Naive thymus-derived CD4-positive, alpha-beta T cell (primary cell): ENCODE results near the gene RAD51C. TPM values are rescaled to one million over a fixed set of nuclear protein-coding genes. Genes with fewer than 3 reads are reported as not detected.

Experiments
- ATAC-seq: fragments of 150-1000 bp; cut with Tn5 transposase; 2 replicates; pipeline ENCODE4 v1.10.0; 2021; ENCODE audit warnings: mild to moderate bottlenecking, moderate library complexity
- CTCF ChIA-PET: fragments of 350-600 bp; sonication (Branson Sonifier 250); formaldehyde crosslinking; loops from one replicate; lab custom pipeline; 2021; ENCODE audit warnings: antibody characterized with exemption; lab: Charles Lee
- POLR2A ChIA-PET: fragments of 350-600 bp; sonication (Branson Sonifier 250); formaldehyde crosslinking; loops from one replicate; lab custom pipeline; 2021; ENCODE audit warnings: antibody characterized with exemption, inconsistent platforms; lab: Charles Lee
- DNase-seq, 9 donors: peaks; one replicate each; pipeline versions ENCODE4 v3.0.0 to v3.0.0-alpha.2; 2020 to 2022; ENCODE audit warnings: mixed read lengths in 1 of 9
- H3K27ac ChIP-seq: one replicate; pipeline ENCODE4 v1.7.0; 2013; ENCODE audit warnings: mild to moderate bottlenecking, low read depth, low read length, moderate library complexity
- H3K27me3 ChIP-seq, 2 donors: one replicate each; pipeline ENCODE4 v1.7.0; 2013; ENCODE audit warnings: low read length in 2 of 2, mild to moderate bottlenecking in 2 of 2, moderate library complexity in 2 of 2; ENCODE audit not compliant: control insufficient read depth in 2 of 2, insufficient read depth in 2 of 2
- H3K36me3 ChIP-seq, 3 experiments: 1 replicate in 2 of 3; 2 replicates in 1 of 3; pipeline ENCODE4 v1.7.0; 2013; ENCODE audit warnings: low read length in 3 of 3, mild to moderate bottlenecking in 3 of 3, moderate library complexity in 1 of 3; ENCODE audit not compliant: insufficient read depth in 3 of 3, control insufficient read depth in 2 of 3
- H3K4me1 ChIP-seq, 2 donors: one replicate each; pipeline ENCODE4 v1.7.0; 2013; ENCODE audit warnings: low read length in 2 of 2, mild to moderate bottlenecking in 2 of 2, moderate library complexity in 1 of 2; ENCODE audit not compliant: control insufficient read depth in 2 of 2, insufficient read depth in 2 of 2
- H3K4me3 ChIP-seq: 2 replicates; pipeline ENCODE4 v1.7.0; 2013; ENCODE audit warnings: mild to moderate bottlenecking, low read length
- H3K9me3 ChIP-seq, 3 experiments: 1 replicate in 2 of 3; 2 replicates in 1 of 3; pipeline ENCODE4 v1.7.0; 2013; ENCODE audit warnings: low read length in 3 of 3; ENCODE audit not compliant: control insufficient read depth in 2 of 3
- H3K27ac Mint-ChIP-seq, 9 donors: one replicate each; pipeline ENCODE4 v1.8.0; 2020 to 2022; ENCODE audit warnings: mixed read lengths in 9 of 9, mild to moderate bottlenecking in 8 of 9, moderate library complexity in 5 of 9, inconsistent platforms in 2 of 9
- H3K27me3 Mint-ChIP-seq, 5 donors: one replicate each; pipeline ENCODE4 v1.8.0; 2021 to 2022; ENCODE audit warnings: mixed read lengths in 5 of 5, mild to moderate bottlenecking in 1 of 5
- H3K36me3 Mint-ChIP-seq, 5 donors: one replicate each; pipeline ENCODE4 v1.8.0; 2020 to 2022; ENCODE audit warnings: mixed read lengths in 5 of 5, mild to moderate bottlenecking in 3 of 5, inconsistent platforms in 1 of 5
- H3K4me1 Mint-ChIP-seq, 7 donors: one replicate each; pipeline ENCODE4 v1.8.0; 2020 to 2022; ENCODE audit warnings: mixed read lengths in 7 of 7, mild to moderate bottlenecking in 3 of 7, inconsistent platforms in 1 of 7
- H3K4me3 Mint-ChIP-seq, 10 donors: one replicate each; pipeline ENCODE4 v1.8.0; 2020 to 2022; ENCODE audit warnings: mild to moderate bottlenecking in 10 of 10, mixed read lengths in 10 of 10, moderate library complexity in 6 of 10, inconsistent platforms in 2 of 10
- H3K9me3 Mint-ChIP-seq, 11 donors: one replicate each; pipeline ENCODE4 v1.8.0; 2020 to 2022; ENCODE audit warnings: mixed read lengths in 11 of 11, mild to moderate bottlenecking in 4 of 11, inconsistent platforms in 1 of 11, moderate library complexity in 1 of 11
- intact Hi-C, 2 donors: fragments of 100-400 bp; cut with micrococcal nuclease; formaldehyde crosslinking; loops; one replicate each; pipeline ENCODE4 v1.15.1; 2023
- polyA plus RNA-seq, 2 donors: library from polyadenylated mRNA; unstranded; fragments of 300-500 nt; fragmentation: Illumina TruSeq; gene quantifications; one replicate each; pipeline ENCODE4 v1.2.3, GENCODE V29; 2021
- total RNA-seq, 6 experiments: library from RNA in 5 of 6; stranded (reverse) in 5 of 6; gene quantifications; 1 replicate in 5 of 6; 2 replicates in 1 of 6; pipeline ENCODE4 v1.2.3 and lab custom pipeline; 2021 to 2026

RAD51C gene
- total and polyA plus RNA-seq, 7 experiments from 2014 or later: 11.4 to 57.9 (median 27.9) TPM

DNA sequence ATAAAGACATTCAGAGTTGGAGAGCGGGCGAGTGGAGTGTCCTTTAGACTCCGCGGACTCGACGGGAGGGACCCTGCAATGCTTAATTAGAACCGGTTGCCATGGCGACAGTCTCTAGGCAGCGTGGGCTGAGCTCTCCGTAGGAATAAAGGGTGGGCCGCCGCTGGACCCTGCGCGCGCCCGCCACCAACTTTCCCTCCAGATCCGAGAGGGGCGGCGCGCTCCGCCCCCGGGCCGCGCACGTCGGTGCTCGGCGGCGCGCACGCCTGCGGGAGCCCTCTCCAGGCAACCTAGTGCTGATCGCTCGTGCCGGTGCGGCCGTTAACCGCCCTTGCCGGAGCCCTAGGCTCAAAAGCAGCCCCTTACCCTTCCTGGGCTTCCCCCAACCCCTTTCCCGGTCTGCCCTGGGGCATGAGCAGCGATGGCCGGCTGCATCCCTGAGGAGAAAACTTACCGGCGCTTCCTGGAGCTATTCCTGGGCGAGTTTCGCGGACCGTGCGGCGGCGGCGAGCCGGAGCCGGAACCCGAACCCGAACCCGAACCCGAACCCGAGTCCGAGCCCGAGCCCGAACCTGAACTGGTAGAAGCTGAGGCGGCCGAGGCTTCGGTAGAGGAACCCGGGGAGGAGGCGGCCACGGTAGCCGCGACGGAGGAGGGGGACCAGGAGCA lies 63.3 kb downstream of the RAD51C start, which contains the start of gene PPM1E:
PPM1E (plus strand) TSS at position 278 of the 669 bp plus-strand sequence.
- ATAC-seq (peak; percentile 80), DNase-seq (peak; percentile 10 to 52 (median 29))
- Mint-ChIP-seq H3K4me1 (peaks cover 8 to 17% (median 12%) of the 10 kb centered on the region in 7 donors), H3K27ac (no peak within 1 kb of the TSS), H3K36me3 (peaks cover 0 to 7% (median 3%) of the 10 kb centered on the region in 5 donors), H3K4me3 (peak within 1 kb of the TSS; percentile 79 to 95 (median 92)), H3K9me3 (peaks cover 0 to 4% (median 0%) of the 10 kb centered on the region in 11 donors), H3K27me3 (peaks cover 46 to 75% (median 61%) of the 10 kb centered on the region in 5 donors)
- Histone ChIP-seq H3K36me3 (no peaks in the 10 kb centered on the region), H3K4me3 (peak within 1 kb of the TSS; percentile 58), H3K27me3 (peaks cover 10 to 25% of the 10 kb centered on the region in 2 donors), H3K27ac (no peak within 1 kb of the TSS), H3K9me3 (no peaks in the 10 kb centered on the region), H3K4me1 (peaks cover 5 to 10% of the 10 kb centered on the region in 2 donors)
- ChIA-PET POLR2A (no interaction called here), CTCF (interaction anchor here (1.3 kb wide), 1 partner anchor 45 kb away, joined by 4 read pairs; no protein-coding TSS in a partner anchor)
- intact Hi-C loops: no loop called here

DNA sequence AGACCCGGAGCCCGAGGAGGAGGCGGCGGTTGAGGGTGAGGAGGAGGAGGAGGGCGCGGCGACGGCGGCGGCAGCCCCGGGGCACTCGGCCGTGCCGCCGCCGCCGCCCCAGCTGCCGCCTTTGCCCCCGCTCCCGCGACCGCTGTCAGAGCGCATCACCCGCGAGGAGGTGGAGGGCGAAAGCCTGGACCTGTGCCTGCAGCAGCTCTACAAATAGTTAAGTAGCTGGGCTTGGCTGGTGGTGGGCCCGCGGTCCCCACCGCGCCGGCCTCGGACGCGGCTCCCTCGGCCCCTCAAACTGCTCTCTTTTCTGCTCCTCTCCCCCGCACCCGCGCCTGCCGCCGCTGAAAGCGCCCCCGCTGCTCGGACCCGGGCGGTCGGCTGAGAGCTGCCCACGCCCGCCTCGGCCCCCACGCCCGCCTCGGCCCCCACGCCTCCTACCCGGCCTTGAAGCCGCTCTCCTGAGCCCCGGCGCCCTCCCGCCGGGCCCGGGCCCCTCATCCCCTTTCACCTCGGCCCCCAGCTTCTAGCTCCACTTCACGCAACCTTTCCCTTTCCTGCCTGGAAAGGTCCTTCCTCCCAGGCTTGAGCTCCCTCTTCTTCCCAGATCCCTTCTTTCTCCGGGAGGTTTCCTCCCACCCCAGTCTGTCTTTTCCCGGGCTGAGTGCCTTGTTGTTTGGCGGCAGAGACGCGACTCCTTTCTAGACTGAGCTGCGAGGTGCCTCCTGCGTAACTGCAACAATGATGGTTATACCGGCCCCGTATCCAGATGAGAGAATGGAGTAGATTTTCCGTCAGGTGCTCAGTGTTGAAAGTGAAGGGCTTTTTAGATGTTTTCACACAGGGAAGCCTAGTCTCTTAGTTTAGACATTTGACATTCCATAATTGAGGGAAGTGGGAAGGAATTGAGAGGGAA lies 64.1 kb downstream of the RAD51C start:
- intact Hi-C loops: no loop called here
- ATAC-seq (peak; percentile 16), DNase-seq (peak in 4 of 9 donors; percentile 3 to 23 (median 10))
- Histone ChIP-seq H3K4me3 (peak overlapping the region; percentile 58), H3K9me3 (no peaks in the 10 kb centered on the region), H3K27me3 (peaks cover 10 to 25% of the 10 kb centered on the region in 2 donors), H3K4me1 (peaks cover 5 to 10% of the 10 kb centered on the region in 2 donors), H3K27ac (no peak overlapping the region), H3K36me3 (no peaks in the 10 kb centered on the region)
- POLR2A ChIA-PET: no interaction called here
- CTCF ChIA-PET: interaction anchor here (0.7 to 1.3 kb wide), 2 partner anchors 27 to 46 kb away, joined by 3 to 4 read pairs; no protein-coding TSS in a partner anchor
- peaks cover 8 to 17% (median 12%) of the 10 kb centered on the region in 7 donors for H3K4me1 Mint-ChIP-seq
- no peak overlapping the region for H3K27ac Mint-ChIP-seq
- H3K9me3 Mint-ChIP-seq: peaks cover 0 to 4% (median 0%) of the 10 kb centered on the region in 11 donors
- peaks cover 0 to 7% (median 3%) of the 10 kb centered on the region in 5 donors for H3K36me3 Mint-ChIP-seq
- peaks cover 54 to 78% (median 66%) of the 10 kb centered on the region in 5 donors for H3K27me3 Mint-ChIP-seq
- H3K4me3 Mint-ChIP-seq: peak overlapping the region; percentile 79 to 95 (median 92)

DNA sequence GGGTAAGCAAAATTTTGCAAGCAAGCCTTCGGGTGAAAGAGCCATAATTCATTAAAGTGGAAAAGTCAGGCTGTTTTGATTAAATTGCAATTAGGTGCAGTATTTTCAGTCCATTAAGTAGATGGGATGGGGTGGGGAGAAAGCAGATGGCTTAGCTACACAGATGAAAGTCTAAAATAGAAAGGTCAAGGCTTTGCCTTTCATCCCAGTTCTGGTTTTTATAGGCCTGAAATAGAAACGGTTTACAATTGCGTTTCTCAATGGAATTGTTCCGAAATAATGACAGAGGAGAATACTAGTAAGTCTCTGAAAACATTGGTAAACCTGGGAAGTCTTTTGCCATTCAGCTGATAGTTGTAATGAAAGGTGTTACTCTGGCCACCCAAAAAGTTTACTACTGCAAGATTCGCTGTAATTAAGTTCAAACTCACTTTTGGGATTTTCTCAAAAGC lies 64.8 kb downstream of the RAD51C start:
- peaks cover 0 to 7% (median 3%) of the 10 kb centered on the region in 5 donors for H3K36me3 Mint-ChIP-seq
- H3K27ac Mint-ChIP-seq: no peak overlapping the region
- no peaks in the 10 kb centered on the region for H3K36me3 ChIP-seq
- peaks cover 12 to 25% of the 10 kb centered on the region in 2 donors for H3K27me3 ChIP-seq
- no peak overlapping the region for H3K4me3 ChIP-seq
- H3K4me1 Mint-ChIP-seq: peaks cover 8 to 17% (median 12%) of the 10 kb centered on the region in 7 donors
- H3K4me1 ChIP-seq: peaks cover 5 to 10% of the 10 kb centered on the region in 2 donors
- intact Hi-C loops: no loop called here
- peaks cover 0 to 4% (median 0%) of the 10 kb centered on the region in 11 donors for H3K9me3 Mint-ChIP-seq
- ChIA-PET CTCF (interaction anchor here (0.7 to 1.3 kb wide), 3 partner anchors 9 to 46 kb away, joined by 3 to 4 read pairs (median 3); no protein-coding TSS in a partner anchor), POLR2A (no interaction called here)
- ATAC-seq (no peak), DNase-seq (no peak)
- H3K4me3 Mint-ChIP-seq: peak overlapping the region; percentile 79 to 95 (median 92)
- no peak overlapping the region for H3K27ac ChIP-seq
- no peaks in the 10 kb centered on the region for H3K9me3 ChIP-seq
- peaks cover 60 to 78% (median 71%) of the 10 kb centered on the region in 5 donors for H3K27me3 Mint-ChIP-seq

DNA sequence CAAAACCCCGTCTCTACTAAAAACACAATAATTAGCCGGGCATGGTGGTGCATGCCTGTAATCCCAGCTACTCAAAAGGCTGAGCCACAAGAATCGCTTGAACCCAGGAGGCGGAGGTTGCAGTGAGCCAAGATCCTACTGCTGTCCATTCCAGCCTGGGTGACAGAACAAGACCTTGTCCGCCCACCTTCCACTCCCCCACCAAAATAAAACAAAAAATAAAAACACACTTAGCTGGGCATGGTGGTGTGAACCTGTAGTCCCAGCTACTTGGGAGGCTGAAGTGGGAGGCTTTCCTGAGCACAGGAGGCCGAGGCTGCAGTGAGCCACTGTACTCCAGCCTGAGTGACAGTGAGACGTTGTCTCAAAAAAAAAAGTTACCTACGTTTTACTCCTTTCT lies 66.5 kb downstream of the RAD51C start:
- DNase-seq (no peak), ATAC-seq (no peak)
- H3K27me3 Mint-ChIP-seq: peaks cover 58 to 72% (median 66%) of the 10 kb centered on the region in 5 donors
- no peaks in the 10 kb centered on the region for H3K9me3 ChIP-seq
- H3K36me3 ChIP-seq: no peaks in the 10 kb centered on the region
- CTCF ChIA-PET: no interaction called here
- H3K9me3 Mint-ChIP-seq: peaks cover 0 to 4% (median 0%) of the 10 kb centered on the region in 11 donors
- H3K36me3 Mint-ChIP-seq: peaks cover 0 to 6% (median 3%) of the 10 kb centered on the region in 5 donors
- intact Hi-C loops: no loop called here
- H3K4me3 ChIP-seq: no peak overlapping the region
- H3K27ac ChIP-seq: no peak overlapping the region
- H3K4me1 ChIP-seq: peaks cover 5 to 10% of the 10 kb centered on the region in 2 donors
- no peak overlapping the region for H3K27ac Mint-ChIP-seq
- H3K4me3 Mint-ChIP-seq: peak overlapping the region in 1 of 10 donors; percentile 41
- H3K27me3 ChIP-seq: peaks cover 12 to 25% of the 10 kb centered on the region in 2 donors
- H3K4me1 Mint-ChIP-seq: peaks cover 8 to 17% (median 12%) of the 10 kb centered on the region in 7 donors
- POLR2A ChIA-PET: no interaction called here

DNA sequence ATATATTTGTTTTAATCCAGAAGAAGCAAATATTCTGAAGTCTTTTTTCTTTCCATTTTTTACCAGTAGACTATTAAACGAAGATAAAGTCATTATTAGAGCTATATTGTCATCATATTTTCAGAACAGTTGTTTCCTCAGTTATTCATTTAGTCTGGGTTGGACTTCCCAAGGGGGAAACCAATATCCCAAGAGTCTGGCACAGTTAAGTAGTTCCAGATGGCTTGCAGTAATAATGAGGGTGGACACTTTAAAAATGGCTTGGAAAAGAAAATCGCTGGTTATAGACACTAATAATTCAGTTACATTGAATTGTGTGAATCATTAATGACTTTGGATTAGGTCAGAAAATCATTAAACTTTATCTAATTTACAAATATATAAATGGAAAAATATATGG lies 67.1 kb downstream of the RAD51C start:
- Histone ChIP-seq H3K4me1 (peaks cover 5 to 10% of the 10 kb centered on the region in 2 donors), H3K27ac (no peak overlapping the region), H3K36me3 (no peaks in the 10 kb centered on the region), H3K4me3 (no peak overlapping the region), H3K9me3 (no peaks in the 10 kb centered on the region), H3K27me3 (peaks cover 12 to 25% of the 10 kb centered on the region in 2 donors)
- ChIA-PET POLR2A (no interaction called here), CTCF (no interaction called here)
- H3K27ac Mint-ChIP-seq: no peak overlapping the region
- peaks cover 58 to 69% (median 64%) of the 10 kb centered on the region in 5 donors for H3K27me3 Mint-ChIP-seq
- no peak overlapping the region for H3K4me3 Mint-ChIP-seq
- peaks cover 0 to 5% (median 3%) of the 10 kb centered on the region in 5 donors for H3K36me3 Mint-ChIP-seq
- intact Hi-C loops: no loop called here
- peaks cover 0 to 4% (median 0%) of the 10 kb centered on the region in 11 donors for H3K9me3 Mint-ChIP-seq
- no peak for ATAC-seq
- no peak for DNase-seq
- peaks cover 8 to 17% (median 12%) of the 10 kb centered on the region in 7 donors for H3K4me1 Mint-ChIP-seq

DNA sequence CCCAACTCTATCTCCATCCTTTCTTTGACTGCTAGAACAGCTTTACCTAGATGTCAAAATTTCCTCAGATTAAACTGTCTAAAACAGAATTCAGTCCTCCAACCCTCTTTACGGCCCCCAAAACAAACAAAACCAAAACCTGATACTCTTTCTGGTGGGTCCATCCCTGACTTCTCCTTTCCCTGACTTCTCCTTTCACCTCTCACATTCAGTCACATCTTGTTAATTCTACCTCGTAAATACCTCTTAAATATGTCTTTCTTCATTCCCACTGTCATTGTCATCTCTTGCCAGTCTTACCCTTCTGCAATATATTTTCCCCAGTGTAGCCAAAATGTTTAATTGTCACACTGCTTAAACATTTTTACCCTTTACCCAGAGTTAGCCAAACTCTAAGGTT lies 67.8 kb downstream of the RAD51C start:
- H3K36me3 ChIP-seq: no peaks in the 10 kb centered on the region
- DNase-seq: no peak
- intact Hi-C loops: no loop called here
- H3K9me3 ChIP-seq: no peaks in the 10 kb centered on the region
- Mint-ChIP-seq H3K27me3 (peaks cover 55 to 64% (median 61%) of the 10 kb centered on the region in 5 donors), H3K4me1 (peaks cover 6 to 14% (median 9%) of the 10 kb centered on the region in 7 donors), H3K9me3 (peaks cover 0 to 4% (median 0%) of the 10 kb centered on the region in 11 donors), H3K27ac (no peak overlapping the region), H3K4me3 (no peak overlapping the region), H3K36me3 (peaks cover 0 to 5% (median 3%) of the 10 kb centered on the region in 5 donors)
- no peak overlapping the region for H3K27ac ChIP-seq
- H3K4me3 ChIP-seq: no peak overlapping the region
- CTCF ChIA-PET: no interaction called here
- no peak for ATAC-seq
- peaks cover 5 to 10% of the 10 kb centered on the region in 2 donors for H3K4me1 ChIP-seq
- peaks cover 12 to 25% of the 10 kb centered on the region in 2 donors for H3K27me3 ChIP-seq
- POLR2A ChIA-PET: no interaction called here
